GM21381 (cell line): ENCODE results near the gene HOXA5.

Experiments used
- ATAC-seq: cut with Tn5 transposase; IDR thresholded peaks from one replicate; pipeline ENCODE4 v1.9.1; 2021; ENCODE audit warnings: mild to moderate bottlenecking, moderate library complexity; ENCODE audit not compliant: unreplicated experiment

The HOXA5 gene

DNA sequence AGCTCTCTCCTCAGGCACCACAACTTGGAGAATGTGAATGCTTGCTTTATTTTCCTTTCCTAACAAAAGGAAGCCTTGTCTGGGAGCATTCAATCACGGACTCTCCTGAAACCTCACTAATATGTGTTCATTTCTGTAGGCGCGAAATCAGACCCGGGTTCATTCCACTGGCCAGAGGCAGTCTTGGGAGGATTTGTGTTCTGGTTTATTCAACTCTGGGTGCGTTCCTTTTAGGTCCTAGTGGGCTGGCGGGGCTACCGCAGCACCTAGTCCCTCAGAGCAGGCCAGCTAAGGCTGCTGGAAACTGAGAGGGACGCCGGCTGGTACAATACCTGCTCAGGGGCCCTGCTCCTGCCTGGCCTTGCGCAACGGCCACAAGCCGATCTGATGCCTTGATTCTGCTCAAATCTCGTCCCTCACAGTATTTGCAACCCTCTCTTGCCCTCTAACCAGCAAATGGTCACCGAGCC is 20.4 kb downstream of the HOXA5 start:
- no peak for ATAC-seq

- no peak for ATAC-seq
Measured at GRCh38 chr7:27122077-27122910, 21.2 kb downstream of the HOXA5 start.

GRCh38 chr7:27121684-27122076 is 21.8 kb downstream of the HOXA5 start:
- ATAC-seq, result no peak

- ATAC-seq, result no peak
Measured at GRCh38 chr7:27119412-27119911, 24.0 kb downstream of the HOXA5 start.

DNA sequence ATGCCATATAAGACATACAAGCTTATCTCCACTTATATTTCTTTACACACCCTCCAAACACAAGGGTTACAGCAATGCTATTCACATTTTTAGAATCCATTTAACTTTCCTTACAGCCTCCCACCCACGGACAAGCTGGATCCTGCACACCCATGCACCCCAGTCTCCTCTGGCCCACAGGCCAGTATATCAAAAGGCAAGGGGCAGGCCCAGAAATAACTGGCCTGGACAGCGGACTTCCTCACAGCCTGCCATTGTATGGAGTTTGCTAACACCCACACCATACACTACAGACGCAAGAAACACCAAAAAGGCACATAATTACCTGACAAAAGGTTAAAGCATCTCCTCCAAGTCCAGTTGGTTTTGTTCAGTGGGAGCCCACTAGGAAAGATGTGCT is 24.9 kb downstream of the HOXA5 start:
- ATAC-seq, result no peak

- no peak for ATAC-seq
Measured at GRCh38 chr7:27117887-27118491, 25.5 kb downstream of the HOXA5 start.

- ATAC-seq, result no peak
Measured at GRCh38 chr7:27116962-27117886, 26.3 kb downstream of the HOXA5 start.

GRCh38 chr7:27116031-27116961 is 27.2 kb downstream of the HOXA5 start:
- ATAC-seq, result no peak

- no peak for ATAC-seq
Measured at GRCh38 chr7:27115221-27116026, 28.1 kb downstream of the HOXA5 start.

DNA sequence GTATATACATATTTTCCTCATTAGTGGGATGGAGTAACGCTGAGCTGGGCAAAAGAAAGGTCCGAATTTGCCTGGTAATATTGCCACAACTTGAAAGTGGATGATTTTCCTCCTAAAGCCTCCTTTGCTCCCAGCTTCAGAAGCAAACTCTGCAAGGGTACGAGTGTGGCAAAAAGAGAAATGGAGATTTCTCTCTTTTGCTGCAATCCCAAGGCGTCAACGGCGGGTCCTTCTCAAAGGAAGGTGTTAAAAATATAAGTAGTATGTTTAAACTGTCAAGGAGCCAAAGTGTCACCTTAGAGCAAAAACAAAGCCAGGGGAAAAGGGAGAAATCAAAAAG is 28.6 kb downstream of the HOXA5 start:
- ATAC-seq, result no peak

GRCh38 chr7:27113991-27114769 is 29.3 kb downstream of the HOXA5 start:
- ATAC-seq, result no peak

GRCh38 chr7:27112955-27113949 is 30.2 kb downstream of the HOXA5 start:
- ATAC-seq, result no peak

GRCh38 chr7:27112361-27112760 is 31.1 kb downstream of the HOXA5 start:
- ATAC-seq, result no peak

DNA sequence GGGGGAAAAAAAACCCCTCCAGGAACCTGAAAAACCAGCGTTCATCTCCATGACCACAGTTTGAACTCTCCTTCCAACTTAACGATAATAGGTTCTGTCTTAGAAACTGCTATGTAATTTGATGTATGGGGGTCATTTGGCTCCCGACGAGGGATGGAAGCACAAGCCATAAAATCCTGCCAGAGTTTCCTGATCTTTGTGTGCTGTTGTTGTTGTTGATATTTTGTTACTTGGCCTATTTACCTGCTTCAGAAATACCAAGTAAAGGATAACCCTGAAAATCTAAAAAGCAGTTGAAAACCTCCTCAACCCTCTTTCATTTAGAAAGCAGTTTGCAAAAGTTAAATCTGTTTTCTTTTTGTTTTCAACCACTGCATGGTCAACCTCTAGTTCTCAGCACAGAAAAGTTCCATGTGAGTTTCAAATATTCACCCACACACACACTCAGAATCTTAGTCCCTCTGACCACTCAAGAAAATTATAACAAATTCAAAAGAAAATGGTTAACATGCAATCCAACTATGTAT is 31.7 kb downstream of the HOXA5 start:
- no peak for ATAC-seq

DNA sequence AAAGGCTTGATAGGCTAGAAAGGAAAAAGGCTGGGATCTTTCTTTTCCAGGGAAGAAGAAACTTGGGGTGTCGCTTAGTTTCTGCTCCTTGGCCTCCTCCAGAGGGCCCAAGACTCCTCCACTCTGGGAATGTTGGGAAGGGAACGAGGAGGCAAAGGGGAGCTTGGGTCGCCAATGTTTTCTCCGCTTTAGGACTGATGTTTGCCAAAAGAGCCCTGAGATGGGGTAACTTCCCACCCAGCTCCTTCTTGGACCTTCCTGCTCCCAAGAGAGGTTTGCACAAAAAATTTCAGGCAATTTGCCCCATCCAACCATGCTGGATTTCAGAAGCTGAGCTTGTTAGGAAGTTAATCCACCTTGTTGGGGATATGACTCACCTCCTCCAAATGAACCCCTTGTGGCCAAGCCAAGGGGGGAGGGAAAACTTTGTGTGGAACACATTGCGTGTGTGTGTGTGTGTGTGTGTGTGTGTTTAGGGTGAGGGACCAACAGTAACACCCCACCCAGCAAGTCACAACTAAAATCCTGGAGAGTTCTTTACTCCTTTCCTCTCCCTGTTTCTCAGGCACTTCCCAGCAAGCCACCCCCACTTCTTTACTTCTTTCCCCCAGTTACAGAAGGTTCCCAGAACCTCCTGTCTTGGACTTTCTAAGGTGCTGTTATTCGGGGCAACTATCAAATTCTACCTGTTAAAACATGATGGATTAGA is 32.3 kb downstream of the HOXA5 start:
- no peak for ATAC-seq

- ATAC-seq, result no peak
Measured at GRCh38 chr7:27110186-27111031, 33.1 kb downstream of the HOXA5 start.
